Activated CD8-positive, alpha-beta memory T cell treated with anti-CD3 and anti-CD28 coated beads, Interleukin-2, amount 50 U/mL, for 24 hours (primary cell): ENCODE measurements around the gene GOLGA6L26.
"Not testable (repeated sequence)": the region's sequence is repeated elsewhere in the genome, so short reads cannot be mapped to it uniquely, and the experiment has no call there.

Source experiments
- DNase-seq: peaks from one replicate; pipeline ENCODE4 v3.0.0-alpha.2; 2020; ENCODE audit errors: extremely low read depth

GOLGA6L26 gene

GRCh38 chr15:23334096-23334495 is at the start of gene GOLGA6L26:
GOLGA6L26 (minus strand) TSS chr15:23334196; CDS start chr15:23334135, 61 bp downstream.
- not testable (repeated sequence) for DNase-seq

GRCh38 chr15:23381192-23381591 is 47.2 kb upstream of the GOLGA6L26 start:
- not testable (repeated sequence) for DNase-seq

GRCh38 chr15:23380700-23381099 is 46.7 kb upstream of the GOLGA6L26 start:
- not testable (repeated sequence) for DNase-seq

- not testable (repeated sequence) for DNase-seq
Observed at GRCh38 chr15:23378946-23379345, 45.0 kb upstream of the GOLGA6L26 start.

GRCh38 chr15:23374226-23374625 is 40.2 kb upstream of the GOLGA6L26 start:
- not testable (repeated sequence) for DNase-seq

- DNase-seq: not testable (repeated sequence)
Observed at GRCh38 chr15:23372891-23373600, 39.0 kb upstream of the GOLGA6L26 start.

- no peak for DNase-seq
Observed at GRCh38 chr15:23372284-23372683, 38.3 kb upstream of the GOLGA6L26 start.

- not testable (repeated sequence) for DNase-seq
Observed at GRCh38 chr15:23371868-23372267, 37.9 kb upstream of the GOLGA6L26 start.

GRCh38 chr15:23371134-23371533 is 37.1 kb upstream of the GOLGA6L26 start:
- DNase-seq: not testable (repeated sequence)

- no peak for DNase-seq
Observed at GRCh38 chr15:23370578-23370977, 36.6 kb upstream of the GOLGA6L26 start.

GRCh38 chr15:23364261-23364660 is 30.3 kb upstream of the GOLGA6L26 start:
- not testable (repeated sequence) for DNase-seq

- DNase-seq: not testable (repeated sequence)
Observed at GRCh38 chr15:23362622-23363021, 28.6 kb upstream of the GOLGA6L26 start.

GRCh38 chr15:23354448-23354847 is 20.5 kb upstream of the GOLGA6L26 start, which contains the start of gene GOLGA8S:
GOLGA8S (plus strand) TSS chr15:23354748; CDS start chr15:23354810, 62 bp downstream.
- not testable (repeated sequence) for DNase-seq

GRCh38 chr15:23311233-23311632 is 22.8 kb downstream of the GOLGA6L26 start:
- not testable (repeated sequence) for DNase-seq

- not testable (repeated sequence) for DNase-seq
Observed at GRCh38 chr15:23305921-23306320, 28.1 kb downstream of the GOLGA6L26 start.

- DNase-seq: not testable (repeated sequence)
Observed at GRCh38 chr15:23304805-23305204, 29.2 kb downstream of the GOLGA6L26 start.

- not testable (repeated sequence) for DNase-seq
Observed at GRCh38 chr15:23304267-23304666, 29.7 kb downstream of the GOLGA6L26 start.

- not testable (repeated sequence) for DNase-seq
Observed at GRCh38 chr15:23303654-23304053, 30.3 kb downstream of the GOLGA6L26 start.

GRCh38 chr15:23303246-23303645 is 30.8 kb downstream of the GOLGA6L26 start:
- not testable (repeated sequence) for DNase-seq
